Spleen (tissue), 7 donors: Measurements from ENCODE around the gene ACTR3C.

Source experiments
- CTCF ChIP-seq, 11 experiments: fragments of 200-600 bp in 7 of 11; fragments of 450-650 bp in 4 of 11; sonication (generic) in 4 of 11; IDR thresholded peaks in 8 of 11; conservative IDR thresholded peaks in 3 of 11; 1 replicate in 7 of 11; 2 replicates in 4 of 11; pipeline versions ENCODE4 v1.4.0 to v1.8.0; 2016 to 2021; ENCODE audit warnings: antibody characterized with exemption in 11 of 11, inconsistent platforms in 4 of 11, mild to moderate bottlenecking in 1 of 11
- POLR2A ChIP-seq, 3 donors: fragments of 450-650 bp; IDR thresholded peaks; one replicate each; pipeline ENCODE4 v1.5.1; 2017; ENCODE audit warnings: antibody characterized with exemption in 3 of 3, mild to moderate bottlenecking in 1 of 3
- donor health status: DM: no; HTN: no; CAD: no; lungs with moderate emphysema.
- donor health status: DM: no; HTN: no; CAD: no.
- donor health status: DM: no; HTN: no; CAD: no.

GRCh38 chr7:150343225-150343624 lies 19.9 kb upstream of the ACTR3C start:
- TF ChIP-seq CTCF (IDR thresholded peaks at IDR 0.05 in 8 of 11, conservative IDR thresholded peaks at IDR 0.05 in 3 of 11), result no peak
- no peak for TF ChIP-seq POLR2A (IDR thresholded peaks at IDR 0.05)
